HEK293T (cell line): ENCODE results near the gene TPSD1.
"Not testable (repeated sequence)": the region's sequence is repeated elsewhere in the genome, so short reads cannot be mapped to it uniquely, and the experiment has no call there.

ENCODE experiments used
- CTCF ChIA-PET: fragments of 350-600 bp; formaldehyde crosslinking; extraction: SDS; loops from one replicate; lab custom pipeline; 2021; ENCODE audit warnings: antibody characterized with exemption, inconsistent platforms; lab: Yijun Ruan, JAX
- POLR2A ChIA-PET: fragments of 350-600 bp; formaldehyde crosslinking; extraction: SDS; loops from one replicate; lab custom pipeline; 2020; ENCODE audit warnings: antibody characterized with exemption, inconsistent platforms; lab: Yijun Ruan, JAX
- DNase-seq: peaks from one replicate; pipeline ENCODE4 v3.0.0; 2012; ENCODE audit warnings: mixed read lengths; ENCODE audit errors: extremely low spot score
- ARNT ChIP-seq: fragments of 450-650 bp; IDR thresholded peaks from 2 replicates; pipeline ENCODE4 v1.6.1; 2017; ENCODE audit warnings: mild to moderate bottlenecking
- BHLHE40 ChIP-seq: fragments of 450-650 bp; IDR thresholded peaks from 2 replicates; pipeline ENCODE4 v1.6.1; 2016; ENCODE audit warnings: mild to moderate bottlenecking, moderate library complexity, borderline replicate concordance
- CTBP1 ChIP-seq: fragments of 450-650 bp; IDR thresholded peaks from 2 replicates; pipeline ENCODE4 v1.6.1; 2016; ENCODE audit warnings: borderline replicate concordance
- ELF4 ChIP-seq: fragments of 450-650 bp; IDR thresholded peaks from 2 replicates; pipeline ENCODE4 v1.6.1; 2017; ENCODE audit warnings: antibody characterized with exemption
- FOXA1 ChIP-seq: fragments of 450-650 bp; IDR thresholded peaks from 2 replicates; pipeline ENCODE4 v1.6.1; 2016; ENCODE audit warnings: mild to moderate bottlenecking
- FOXK2 ChIP-seq: fragments of 450-650 bp; IDR thresholded peaks from 2 replicates; pipeline ENCODE4 v1.6.1; 2016; ENCODE audit warnings: mild to moderate bottlenecking
- FOXM1 ChIP-seq: fragments of 450-650 bp; IDR thresholded peaks from 2 replicates; pipeline ENCODE4 v1.6.1; 2017; ENCODE audit warnings: mild to moderate bottlenecking, borderline replicate concordance
- HDGF ChIP-seq: fragments of 450-650 bp; IDR thresholded peaks from 2 replicates; pipeline ENCODE4 v1.6.1; 2017; ENCODE audit warnings: antibody characterized with exemption, borderline replicate concordance
- L3MBTL2 ChIP-seq: fragments of 450-650 bp; conservative IDR thresholded peaks from 2 replicates; pipeline ENCODE4 v1.6.1; 2016; ENCODE audit warnings: mild to moderate bottlenecking
- LEF1 ChIP-seq: fragments of 450-650 bp; IDR thresholded peaks from 2 replicates; pipeline ENCODE4 v1.6.1; 2017; ENCODE audit warnings: mild to moderate bottlenecking, borderline replicate concordance
- NFRKB ChIP-seq: fragments of 450-650 bp; IDR thresholded peaks from 2 replicates; pipeline ENCODE4 v1.6.1; 2016; ENCODE audit warnings: mild to moderate bottlenecking, moderate library complexity
- SP1 ChIP-seq: fragments of 450-650 bp; IDR thresholded peaks from 2 replicates; pipeline ENCODE4 v1.6.1; 2017
- SUZ12 ChIP-seq: fragments of 450-650 bp; IDR thresholded peaks from 2 replicates; pipeline ENCODE4 v1.6.1; 2016; ENCODE audit warnings: mild to moderate bottlenecking
- TARDBP ChIP-seq: fragments of 450-650 bp; IDR thresholded peaks from 2 replicates; pipeline ENCODE4 v1.6.1; 2016
- ZNF384 ChIP-seq: fragments of 450-650 bp; IDR thresholded peaks from 2 replicates; pipeline ENCODE4 v1.6.1; 2016
- TF ChIP-seq, protein P1 (sequence below): fragments of 450-650 bp; IDR thresholded peaks from 2 replicates; pipeline ENCODE4 v1.6.1; 2016

The TPSD1 gene

DNA sequence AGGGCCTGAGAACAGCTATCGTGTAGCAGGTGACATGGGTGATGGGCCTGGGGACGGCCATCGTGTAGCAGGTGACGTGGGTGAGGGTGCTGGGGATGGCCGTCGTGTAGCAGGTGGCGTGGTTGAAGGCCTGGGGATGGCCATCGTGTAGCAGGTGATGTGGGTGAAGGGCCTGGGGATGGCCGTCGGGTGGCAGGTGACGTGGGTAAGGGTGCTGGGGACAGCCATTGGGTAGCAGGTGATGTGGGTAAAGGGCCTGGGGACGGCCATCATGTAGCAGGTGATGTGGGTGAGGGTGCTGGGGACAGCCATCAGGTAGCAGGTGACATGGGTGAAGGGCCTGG lies 15.5 kb downstream of the TPSD1 start:
- CTCF ChIA-PET, result no interaction called here
- POLR2A ChIA-PET, result interaction anchor here (1.0 kb wide), 1 partner anchor 435 kb away, joined by 3 read pairs; the partner anchor contains the start of gene MAPK8IP3
- DNase-seq, result no peak
- no peak for TF ChIP-seq CTBP1
- TF ChIP-seq ARNT, result no peak
- TF ChIP-seq LEF1, result no peak
- TF ChIP-seq FOXM1, result no peak
- TF ChIP-seq NFRKB, result no peak

DNA sequence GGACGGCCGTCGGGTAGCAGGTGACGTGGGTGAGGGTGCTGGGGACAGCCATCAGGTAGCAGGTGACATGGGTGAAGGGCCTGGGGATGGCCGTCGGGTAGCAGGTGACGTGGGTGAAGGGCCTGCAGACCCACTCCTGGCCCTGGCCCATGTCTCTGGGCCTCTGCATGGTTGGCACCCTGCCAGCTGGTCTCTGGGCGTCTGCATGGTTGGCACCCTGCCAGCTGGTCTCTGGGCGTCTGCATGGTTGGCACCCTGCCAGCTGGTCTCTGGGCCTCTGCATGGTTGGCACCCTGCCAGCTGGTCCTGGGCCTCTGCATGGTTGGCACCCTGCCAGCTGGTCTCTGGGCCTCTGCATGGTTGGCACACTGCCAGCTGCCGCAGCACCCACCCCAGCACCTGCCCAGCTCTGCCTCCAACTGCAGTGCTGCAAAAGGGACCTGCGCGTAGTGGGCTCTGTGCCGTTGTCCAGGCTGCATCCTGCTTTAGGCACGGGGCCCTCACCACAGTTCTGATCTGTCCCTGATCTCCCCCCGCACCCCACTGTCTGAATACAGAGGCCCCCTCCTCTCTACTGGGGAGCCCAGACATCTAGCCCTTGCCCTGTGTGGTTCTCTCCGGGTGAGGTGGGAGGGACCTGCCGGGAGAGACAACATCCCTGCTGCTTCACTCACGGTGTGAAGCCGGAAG lies 16.0 kb downstream of the TPSD1 start:
- CTCF ChIA-PET, POLR2A ChIA-PET, DNase-seq: not testable (repeated sequence)

DNA sequence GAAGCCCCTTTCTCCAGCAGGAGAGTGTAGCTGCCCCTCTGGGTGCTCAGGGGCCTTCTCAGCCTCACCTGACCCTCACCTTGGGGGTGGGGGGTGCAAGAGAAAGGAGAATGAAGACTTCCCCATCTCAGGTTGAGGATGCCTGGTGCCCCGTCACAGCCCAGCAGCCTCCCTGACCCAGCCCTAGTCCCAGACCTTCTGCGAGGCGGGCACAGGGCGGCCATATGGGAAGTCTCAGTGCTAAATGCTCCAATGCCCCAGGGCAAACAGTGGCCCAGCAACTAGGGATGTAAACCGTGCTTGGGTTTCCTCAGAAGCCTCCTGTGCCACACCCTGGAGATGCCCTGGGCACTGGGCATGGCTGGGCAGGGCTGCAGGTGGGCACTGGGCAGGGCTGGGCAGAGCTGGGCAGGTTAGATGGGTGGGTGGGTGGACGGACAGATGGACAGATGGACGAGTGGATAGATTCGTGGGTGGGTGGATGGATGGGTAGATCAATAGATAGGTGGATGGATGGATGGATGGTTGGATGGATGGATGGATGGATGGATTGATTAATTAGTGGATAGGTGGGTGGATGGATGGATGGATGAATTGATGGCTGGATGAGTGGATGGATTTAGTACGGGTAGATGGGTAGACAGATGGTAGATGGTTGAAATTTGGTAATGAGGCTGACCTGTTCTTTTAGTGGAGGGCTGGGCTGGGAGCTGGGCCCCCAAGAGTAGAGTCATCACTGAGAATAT lies 16.8 kb downstream of the TPSD1 start:
- ChIA-PET CTCF (no interaction called here), POLR2A (no interaction called here)
- DNase-seq, result no peak
- no peak for TF ChIP-seq TARDBP

DNA sequence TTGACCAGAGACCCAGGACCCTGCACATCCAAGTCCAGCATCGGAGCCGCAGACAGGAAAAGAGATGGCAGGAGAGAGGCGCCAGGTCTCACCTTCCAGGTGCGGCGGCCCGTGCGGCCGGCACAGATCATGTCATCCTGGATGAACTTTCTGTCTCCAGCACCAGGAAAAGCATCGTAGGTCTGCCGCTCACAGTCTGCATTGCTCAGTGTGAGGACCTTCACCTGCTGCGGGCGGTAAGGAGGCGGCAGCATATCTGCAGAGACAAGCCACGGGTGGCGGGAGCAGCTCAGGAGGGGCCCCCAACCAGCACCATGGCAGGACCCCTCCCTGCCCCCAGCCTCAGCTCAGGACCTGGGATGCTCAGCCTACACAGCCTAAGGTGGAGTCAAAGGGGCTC lies 17.9 kb downstream of the TPSD1 start:
- POLR2A ChIA-PET, result no interaction called here
- no peak for DNase-seq
- no peak for TF ChIP-seq CTBP1
- no peak for TF ChIP-seq ZNF384
- no peak for TF ChIP-seq HDGF
- TF ChIP-seq ELF4, result no peak
- TF ChIP-seq SP1, result no peak
- no peak for TF ChIP-seq ARNT
- no peak for TF ChIP-seq FOXM1
- TF ChIP-seq FOXA1, result no peak
- no peak for TF ChIP-seq L3MBTL2
- no peak for TF ChIP-seq LEF1
- no peak for TF ChIP-seq BHLHE40
- CTCF ChIA-PET, result interaction anchor here (0.6 kb wide), 1 partner anchor 336 kb away, joined by 4 read pairs; no protein-coding TSS in a partner anchor

DNA sequence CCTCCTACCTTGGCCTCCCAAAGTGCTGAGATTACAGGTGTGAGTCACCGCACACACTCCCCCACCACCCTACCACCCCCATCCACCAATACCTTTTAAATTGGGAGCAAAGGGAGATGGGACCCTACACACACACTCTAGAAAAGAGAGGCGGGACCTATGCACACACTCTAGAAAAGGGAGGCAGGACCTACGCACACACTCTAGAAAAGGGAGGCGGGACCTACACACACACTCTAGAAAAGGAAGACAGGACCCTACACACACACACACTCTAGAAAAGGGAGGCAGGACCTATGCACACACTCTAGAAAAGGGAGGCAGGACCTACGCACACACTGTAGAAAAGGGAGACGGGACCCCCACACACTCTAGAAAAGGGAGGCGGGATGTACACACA lies 18.9 kb downstream of the TPSD1 start:
- TF ChIP-seq ELF4 (no peak), ARNT (peak; percentile 86)
- DNase-seq, result no peak
- CTCF ChIA-PET, result no interaction called here
- POLR2A ChIA-PET, result no interaction called here

DNA sequence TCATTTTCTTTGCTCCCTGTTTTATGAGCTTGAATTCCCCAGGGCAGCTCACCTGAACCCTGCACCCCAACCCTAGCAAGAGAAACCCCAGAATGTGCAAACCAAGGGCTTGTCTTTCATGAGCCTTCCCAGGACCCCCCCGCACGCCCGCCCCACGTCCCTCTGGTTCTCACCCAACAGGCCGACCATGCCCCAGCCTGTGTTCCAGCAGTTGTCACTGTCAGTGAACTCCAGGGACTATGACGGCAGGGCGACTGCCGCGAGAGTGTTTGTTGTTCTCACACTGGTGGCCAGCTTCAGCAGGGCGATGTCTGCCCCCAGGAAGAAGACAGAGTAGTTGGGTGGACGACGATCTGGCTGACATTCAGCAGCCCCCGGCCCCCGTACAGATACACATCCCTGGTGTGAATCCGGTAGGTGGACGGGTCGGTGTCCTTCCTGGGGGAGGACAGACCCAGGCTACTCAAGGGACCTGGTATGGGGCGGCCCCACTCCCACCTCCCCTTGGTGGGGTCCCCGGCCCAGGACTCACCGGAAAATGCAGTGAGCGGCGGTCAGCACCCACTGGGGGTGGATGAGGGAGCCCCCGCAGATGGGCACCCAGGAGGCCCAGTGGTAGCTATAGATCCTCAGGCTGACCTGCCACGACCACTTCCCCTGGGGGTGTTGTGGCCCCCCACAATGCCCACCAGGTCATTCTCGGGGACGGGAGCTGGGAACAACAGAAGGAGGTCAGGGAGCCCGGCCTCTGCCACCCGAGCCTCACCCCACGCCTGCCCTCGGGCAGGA lies 20.1 kb downstream of the TPSD1 start:
- POLR2A ChIA-PET, result no interaction called here
- CTCF ChIA-PET, result no interaction called here
- DNase-seq, result no peak
- TF ChIP-seq LEF1 (no peak), L3MBTL2 (no peak), NFRKB (no peak), ELF4 (no peak), CTBP1 (no peak), FOXA1 (no peak), FOXK2 (no peak), FOXM1 (no peak), ZNF384 (no peak), ARNT (no peak)

DNA sequence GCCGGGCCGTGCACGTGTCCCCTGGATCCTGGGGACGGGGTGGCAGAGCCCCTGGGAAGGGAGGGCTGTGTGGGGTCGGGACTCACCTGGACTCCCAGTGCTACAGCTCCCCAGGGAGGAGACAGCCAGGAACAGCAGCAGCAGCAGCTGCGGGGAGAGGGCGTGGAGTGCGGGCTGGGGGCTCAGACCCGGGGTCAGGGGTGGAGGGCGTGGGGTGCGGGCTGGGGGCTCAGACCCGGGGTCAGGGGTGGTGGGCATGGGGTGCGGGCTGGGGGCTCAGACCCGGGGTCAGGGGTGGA lies 20.7 kb downstream of the TPSD1 start:
- no peak for DNase-seq
- TF ChIP-seq FOXM1 (no peak), ELF4 (no peak), BHLHE40 (no peak), ARNT (no peak), FOXA1 (no peak), SP1 (no peak), L3MBTL2 (no peak), ZNF384 (no peak), TARDBP (no peak), CTBP1 (no peak)
- CTCF ChIA-PET, result no interaction called here
- POLR2A ChIA-PET, result no interaction called here

DNA sequence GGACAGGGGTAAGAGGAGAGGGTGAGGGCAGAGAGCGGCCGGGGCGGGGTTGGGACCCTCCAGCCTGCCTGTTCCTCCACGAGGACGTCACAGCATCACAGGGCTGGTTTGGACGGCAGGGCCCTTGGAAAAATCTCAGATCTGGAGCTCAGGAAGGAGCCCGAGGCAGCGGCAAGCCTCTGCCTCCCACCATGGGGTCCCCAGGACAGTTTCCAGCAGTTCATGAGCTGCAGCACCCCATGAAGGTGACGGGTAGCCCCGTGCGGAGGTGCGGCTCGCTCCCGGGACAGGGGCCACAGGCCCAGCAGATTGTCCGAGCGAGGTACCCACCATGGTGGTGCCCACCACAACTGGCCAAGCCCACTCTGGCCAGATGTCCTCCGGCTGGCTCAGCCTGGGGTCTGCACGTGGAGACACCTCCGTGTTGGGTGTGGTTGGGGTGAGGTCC lies 21.3 kb downstream of the TPSD1 start:
- POLR2A ChIA-PET, result no interaction called here
- DNase-seq, result no peak
- no peak for TF ChIP-seq SP1
- no peak for TF ChIP-seq NFRKB
- no peak for TF ChIP-seq ELF4
- no peak for TF ChIP-seq HDGF
- TF ChIP-seq FOXK2, result no peak
- TF ChIP-seq FOXA1, result no peak
- TF ChIP-seq, protein P1, sequence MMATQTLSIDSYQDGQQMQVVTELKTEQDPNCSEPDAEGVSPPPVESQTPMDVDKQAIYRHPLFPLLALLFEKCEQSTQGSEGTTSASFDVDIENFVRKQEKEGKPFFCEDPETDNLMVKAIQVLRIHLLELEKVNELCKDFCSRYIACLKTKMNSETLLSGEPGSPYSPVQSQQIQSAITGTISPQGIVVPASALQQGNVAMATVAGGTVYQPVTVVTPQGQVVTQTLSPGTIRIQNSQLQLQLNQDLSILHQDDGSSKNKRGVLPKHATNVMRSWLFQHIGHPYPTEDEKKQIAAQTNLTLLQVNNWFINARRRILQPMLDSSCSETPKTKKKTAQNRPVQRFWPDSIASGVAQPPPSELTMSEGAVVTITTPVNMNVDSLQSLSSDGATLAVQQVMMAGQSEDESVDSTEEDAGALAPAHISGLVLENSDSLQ, result no peak
- TF ChIP-seq CTBP1, result no peak
- no peak for TF ChIP-seq FOXM1
- TF ChIP-seq TARDBP, result no peak
- TF ChIP-seq BHLHE40, result no peak
- no peak for TF ChIP-seq L3MBTL2
- no peak for TF ChIP-seq ZNF384
- no peak for TF ChIP-seq ARNT
- TF ChIP-seq SUZ12, result no peak
- TF ChIP-seq LEF1, result no peak
- CTCF ChIA-PET, result interaction anchor here (0.7 kb wide), 1 partner anchor 53 kb away, joined by 3 read pairs; no protein-coding TSS in a partner anchor
